A549 (cell line): ENCODE results near the gene YBEY. TPM values are rescaled to one million over a fixed set of nuclear protein-coding genes. Genes with fewer than 3 reads are reported as not detected.
"Not testable (repeated sequence)": the region's sequence is repeated elsewhere in the genome, so short reads cannot be mapped to it uniquely, and the experiment has no call there.

ENCODE experiments used
- ATAC-seq, 2 experiments: fragments of 200-7000 bp in 1 of 2; fragments of >200 bp in 1 of 2; cut with Nextera tagmentation in 1 of 2; cut with Tn5 transposase in 1 of 2; 3 replicates each; pipeline versions ENCODE4 v1.8.0 to v1.9.1; 2018 to 2020; ENCODE audit warnings: mild to moderate bottlenecking in 1 of 2, moderate library complexity in 1 of 2
- CTCF ChIA-PET: fragments of 300-600 bp; sonication (Branson Sonifier 250); formaldehyde crosslinking; extraction: SDS; loops from one replicate; lab custom pipeline; 2021; ENCODE audit warnings: antibody characterized with exemption, inconsistent platforms; lab: Yijun Ruan, JAX
- POLR2A ChIA-PET: fragments of 350-600 bp; formaldehyde crosslinking; extraction: SDS; loops from one replicate; lab custom pipeline; 2021; ENCODE audit warnings: antibody characterized with exemption, inconsistent platforms; lab: Yijun Ruan, JAX
- DNase-seq, 2 experiments: peaks; one replicate each; pipeline versions ENCODE4 v3.0.0 to v3.0.0-alpha.2; 2011 to 2016; ENCODE audit warnings: low read depth in 1 of 2, low spot score in 1 of 2
- FAIRE-seq: peaks from 2 replicates; lab custom pipeline; 2011; peaks lifted over from hg19 to GRCh38; lab: Jason Lieb, UNC
- H3K27ac ChIP-seq, 2 experiments: fragments of >200 bp; sonication (Bioruptor Twin); formaldehyde crosslinking; 3 replicates each; pipeline ENCODE4 v1.5.1; 2016 to 2017
- H3K4me1 ChIP-seq: fragments of >200 bp; sonication (Bioruptor Twin); formaldehyde crosslinking; 3 replicates; pipeline ENCODE4 v1.6.1; 2016
- H3K4me2 ChIP-seq: fragments of >200 bp; sonication (Bioruptor Twin); formaldehyde crosslinking; 3 replicates; pipeline ENCODE4 v1.6.1; 2016
- H3K4me3 ChIP-seq: fragments of >200 bp; sonication (Bioruptor Twin); formaldehyde crosslinking; 3 replicates; pipeline ENCODE4 v1.5.1; 2016
- H3K9me3 ChIP-seq: fragments of >200 bp; sonication (Bioruptor Twin); formaldehyde crosslinking; 3 replicates; pipeline ENCODE4 v1.6.1; 2016
- CBX2 ChIP-seq: fragments of 200-600 bp; sonication (generic); IDR thresholded peaks from 2 replicates; pipeline ENCODE4 v1.6.1; 2016; ENCODE audit warnings: low read depth, mild to moderate bottlenecking, borderline replicate concordance
- CBX8 ChIP-seq: fragments of 200-600 bp; sonication (generic); IDR thresholded peaks from 2 replicates; pipeline ENCODE4 v1.6.1; 2016
- CHD4 ChIP-seq: fragments of 200-600 bp; sonication (generic); IDR thresholded peaks from 2 replicates; pipeline ENCODE4 v1.6.1; 2016; ENCODE audit warnings: antibody characterized with exemption, mild to moderate bottlenecking, borderline replicate concordance
- EHF ChIP-seq: fragments of 250-450 bp; sonication (Bioruptor Pico); IDR thresholded peaks from 2 replicates; pipeline ENCODE4 v1.5.0; 2020; ENCODE audit warnings: mild to moderate bottlenecking
- EHMT2 ChIP-seq: fragments of 200-600 bp; sonication (generic); IDR thresholded peaks from 2 replicates; pipeline ENCODE4 v1.6.1; 2016; ENCODE audit warnings: antibody characterized with exemption, low read depth, mild to moderate bottlenecking, moderate library complexity
- FOSB ChIP-seq: fragments of 250-450 bp; sonication (Bioruptor Pico); IDR thresholded peaks from 2 replicates; pipeline ENCODE4 v1.5.0; 2020; ENCODE audit warnings: mild to moderate bottlenecking, moderate library complexity
- HDAC2 ChIP-seq: fragments of 200-600 bp; sonication (generic); IDR thresholded peaks from 2 replicates; pipeline ENCODE4 v1.6.1; 2016
- HEYL ChIP-seq: fragments of 250-450 bp; sonication (Bioruptor Pico); IDR thresholded peaks from 2 replicates; pipeline ENCODE4 v1.8.0; 2021; ENCODE audit warnings: mild to moderate bottlenecking, moderate library complexity
- HOXA7 ChIP-seq: fragments of 250-450 bp; sonication (Bioruptor Pico); IDR thresholded peaks from 2 replicates; pipeline ENCODE4 v1.5.0; 2020; ENCODE audit warnings: mild to moderate bottlenecking, moderate library complexity
- HOXB5 ChIP-seq: fragments of 250-450 bp; sonication (Bioruptor Pico); IDR thresholded peaks from 2 replicates; pipeline ENCODE4 v1.5.0; 2020; ENCODE audit warnings: mild to moderate bottlenecking, moderate library complexity
- JUN ChIP-seq, 2 experiments: fragments of >200 bp; sonication (Bioruptor Twin); formaldehyde crosslinking; IDR thresholded peaks; 2 replicates in 1 of 2; 3 replicates in 1 of 2; pipeline ENCODE4 v1.6.1; 2016 to 2017
- JUNB ChIP-seq: fragments of >200 bp; sonication (Bioruptor Twin); formaldehyde crosslinking; IDR thresholded peaks from 2 replicates; pipeline ENCODE4 v1.6.1; 2016
- NR3C1 ChIP-seq: fragments of >200 bp; sonication (Bioruptor Twin); formaldehyde crosslinking; IDR thresholded peaks from 3 replicates; pipeline ENCODE4 v1.6.1; 2017
- POLR2A ChIP-seq: IDR thresholded peaks from 2 replicates; pipeline ENCODE4 v1.6.1; 2012; ENCODE audit warnings: mild to moderate bottlenecking, low read length
- POLR2AphosphoS2 ChIP-seq: conservative IDR thresholded peaks from 2 replicates; pipeline ENCODE4 v1.6.1; 2012; ENCODE audit warnings: low read length, improper control_type of control experiment, inconsistent platforms
- SMC3 ChIP-seq: fragments of >200 bp; sonication (Bioruptor Twin); formaldehyde crosslinking; IDR thresholded peaks from 3 replicates; pipeline ENCODE4 v1.6.1; 2018; ENCODE audit warnings: inconsistent platforms
- TP53 ChIP-seq: fragments of 250-450 bp; sonication (Bioruptor Pico); IDR thresholded peaks from 2 replicates; pipeline ENCODE4 v1.5.0; 2021; ENCODE audit warnings: mild to moderate bottlenecking, moderate library complexity
- ZC3H11A ChIP-seq: fragments of 450-650 bp; IDR thresholded peaks from 2 replicates; pipeline ENCODE4 v1.6.1; 2014; ENCODE audit warnings: antibody characterized with exemption, mild to moderate bottlenecking
- ZSCAN20 ChIP-seq: fragments of 250-450 bp; sonication (Bioruptor Pico); IDR thresholded peaks from 2 replicates; pipeline ENCODE4 v1.8.0; 2022; ENCODE audit warnings: mild to moderate bottlenecking, moderate library complexity
- WGBS: methylation state at CpG from one replicate; pipeline ENCODE4 v1.1.6; 2017; ENCODE audit errors: missing lambda C conversion rate; 5-methylcytosine and 5-hydroxymethylcytosine counted together
- polyA plus RNA-seq, 4 experiments: library from polyadenylated mRNA; depleted of rRNA in 3 of 4; stranded (reverse); fragments of >200 nt; fragmentation: RNase III in 1 of 4; extraction: RNeasy Plus Mini Kit Qiagen cat#74134 plus additional on column Dnase treatment in 1 of 4; gene quantifications; 2 replicates in 3 of 4; 3 replicates in 1 of 4; pipeline ENCODE4 v1.2.3, GENCODE V29; 2011 to 2017
- TF ChIP-seq, protein P1 (sequence below): fragments of 450-650 bp; IDR thresholded peaks from 2 replicates; pipeline ENCODE4 v1.6.1; 2014; ENCODE audit warnings: antibody characterized with exemption
- TF ChIP-seq, protein P2 (sequence below): IDR thresholded peaks from 2 replicates; pipeline ENCODE4 v1.6.1; 2012
- TF ChIP-seq, protein P3 (sequence below): fragments of 150-350 bp; IDR thresholded peaks from 2 replicates; pipeline ENCODE4 v1.6.1; 2014; ENCODE audit warnings: low read depth, mild to moderate bottlenecking, low read length
- TF ChIP-seq, protein P4 (sequence below): fragments of 250-450 bp; sonication (Bioruptor Pico); IDR thresholded peaks from 2 replicates; pipeline ENCODE4 v1.5.0; 2020; ENCODE audit warnings: low read depth, mild to moderate bottlenecking, moderate library complexity
- TF ChIP-seq, protein P5 (sequence below): fragments of >200 bp; sonication (Bioruptor Twin); formaldehyde crosslinking; IDR thresholded peaks from 3 replicates; pipeline ENCODE4 v1.5.1; 2016
- TF ChIP-seq, protein P6 (sequence below): fragments of >200 bp; sonication (Bioruptor Twin); formaldehyde crosslinking; IDR thresholded peaks from 3 replicates; pipeline ENCODE4 v1.6.1; 2016

Gene YBEY
- polyA plus RNA-seq, 2 of the 4 experiments (the other 2 are of a cell fraction): 31.8 to 45.4 TPM

DNA sequence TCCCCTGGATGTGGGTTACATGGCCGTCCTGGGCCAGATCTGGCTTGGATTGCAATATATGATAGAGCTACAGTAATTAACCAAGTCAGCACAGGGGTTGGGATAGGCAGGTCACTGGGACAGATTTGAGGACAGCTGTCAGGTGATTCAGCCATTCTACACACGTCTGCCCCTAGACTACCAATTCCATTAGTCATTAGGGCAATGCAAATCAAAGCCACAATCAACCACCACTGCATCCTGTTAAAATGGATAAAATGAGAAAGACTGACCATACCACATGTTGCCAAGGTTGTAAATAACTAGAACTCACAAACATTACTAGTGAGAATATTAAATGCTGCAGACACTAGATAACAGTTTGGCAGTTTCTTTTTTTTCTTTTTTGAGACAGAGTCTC lies 21.5 kb downstream of the YBEY start:
- 54% methylated on average over 2 of the region's 2 CpGs for WGBS
- no peak overlapping the region for H3K27ac ChIP-seq
- no peaks in the 10 kb centered on the region for H3K4me1 ChIP-seq
- no peak overlapping the region for H3K4me3 ChIP-seq
- POLR2A ChIA-PET: no interaction called here
- TF ChIP-seq NR3C1 (no peak), TP53 (CRISPR knock-in tag) (no peak), HOXA7 (CRISPR knock-in tag) (no peak), POLR2AphosphoS2 (no peak), JUN (IDR thresholded peaks at IDR 0.05) (no peak), HEYL (CRISPR knock-in tag) (no peak), JUNB (no peak), CBX8 (no peak), HOXB5 (no peak), EHMT2 (no peak), CHD4 (no peak), ZSCAN20 (CRISPR knock-in tag) (no peak)
- TF ChIP-seq, protein P1, sequence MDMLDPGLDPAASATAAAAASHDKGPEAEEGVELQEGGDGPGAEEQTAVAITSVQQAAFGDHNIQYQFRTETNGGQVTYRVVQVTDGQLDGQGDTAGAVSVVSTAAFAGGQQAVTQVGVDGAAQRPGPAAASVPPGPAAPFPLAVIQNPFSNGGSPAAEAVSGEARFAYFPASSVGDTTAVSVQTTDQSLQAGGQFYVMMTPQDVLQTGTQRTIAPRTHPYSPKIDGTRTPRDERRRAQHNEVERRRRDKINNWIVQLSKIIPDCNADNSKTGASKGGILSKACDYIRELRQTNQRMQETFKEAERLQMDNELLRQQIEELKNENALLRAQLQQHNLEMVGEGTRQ: no peak
- TF ChIP-seq, protein P2, sequence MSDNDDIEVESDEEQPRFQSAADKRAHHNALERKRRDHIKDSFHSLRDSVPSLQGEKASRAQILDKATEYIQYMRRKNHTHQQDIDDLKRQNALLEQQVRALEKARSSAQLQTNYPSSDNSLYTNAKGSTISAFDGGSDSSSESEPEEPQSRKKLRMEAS: no peak
- TF ChIP-seq, protein P3, sequence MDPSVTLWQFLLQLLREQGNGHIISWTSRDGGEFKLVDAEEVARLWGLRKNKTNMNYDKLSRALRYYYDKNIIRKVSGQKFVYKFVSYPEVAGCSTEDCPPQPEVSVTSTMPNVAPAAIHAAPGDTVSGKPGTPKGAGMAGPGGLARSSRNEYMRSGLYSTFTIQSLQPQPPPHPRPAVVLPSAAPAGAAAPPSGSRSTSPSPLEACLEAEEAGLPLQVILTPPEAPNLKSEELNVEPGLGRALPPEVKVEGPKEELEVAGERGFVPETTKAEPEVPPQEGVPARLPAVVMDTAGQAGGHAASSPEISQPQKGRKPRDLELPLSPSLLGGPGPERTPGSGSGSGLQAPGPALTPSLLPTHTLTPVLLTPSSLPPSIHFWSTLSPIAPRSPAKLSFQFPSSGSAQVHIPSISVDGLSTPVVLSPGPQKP: no peak
- TF ChIP-seq, protein P4, sequence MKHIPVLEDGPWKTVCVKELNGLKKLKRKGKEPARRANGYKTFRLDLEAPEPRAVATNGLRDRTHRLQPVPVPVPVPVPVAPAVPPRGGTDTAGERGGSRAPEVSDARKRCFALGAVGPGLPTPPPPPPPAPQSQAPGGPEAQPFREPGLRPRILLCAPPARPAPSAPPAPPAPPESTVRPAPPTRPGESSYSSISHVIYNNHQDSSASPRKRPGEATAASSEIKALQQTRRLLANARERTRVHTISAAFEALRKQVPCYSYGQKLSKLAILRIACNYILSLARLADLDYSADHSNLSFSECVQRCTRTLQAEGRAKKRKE (CRISPR knock-in tag): no peak
- DNase-seq: no peak
- CTCF ChIA-PET: no interaction called here
- ATAC-seq: no peak
- no peak for FAIRE-seq
- H3K9me3 ChIP-seq: no peaks in the 10 kb centered on the region
- no peak overlapping the region for H3K4me2 ChIP-seq

DNA sequence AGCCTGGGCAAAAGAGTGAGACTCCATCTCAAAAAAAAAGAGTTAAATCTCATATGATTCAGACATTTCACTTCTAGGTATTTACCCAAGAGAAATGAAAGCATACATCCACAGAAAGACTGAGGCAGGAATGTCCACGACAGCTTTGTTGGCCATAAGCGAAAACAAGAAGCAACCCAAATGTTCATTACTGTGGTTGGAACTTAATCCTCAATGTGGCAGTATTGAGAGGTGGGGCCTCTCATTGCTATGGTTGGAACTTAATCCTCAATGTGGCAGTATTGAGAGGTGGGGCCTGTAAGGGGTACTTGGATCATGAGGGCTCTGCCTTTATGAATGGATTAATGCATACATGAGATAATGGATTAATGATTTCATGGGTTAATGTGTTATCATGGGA lies 22.3 kb downstream of the YBEY start:
- ChIA-PET CTCF (no interaction called here), POLR2A (no interaction called here)
- H3K27ac ChIP-seq: no peak overlapping the region
- ATAC-seq: no peak
- no peak for FAIRE-seq
- H3K4me1 ChIP-seq: no peaks in the 10 kb centered on the region
- no peak overlapping the region for H3K4me2 ChIP-seq
- DNase-seq: no peak
- 91% methylated on average over 2 of the region's 2 CpGs for WGBS
- no peak for TF ChIP-seq HDAC2
- TF ChIP-seq ZC3H11A: no peak
- TF ChIP-seq HEYL (CRISPR knock-in tag): no peak
- TF ChIP-seq, protein P5, sequence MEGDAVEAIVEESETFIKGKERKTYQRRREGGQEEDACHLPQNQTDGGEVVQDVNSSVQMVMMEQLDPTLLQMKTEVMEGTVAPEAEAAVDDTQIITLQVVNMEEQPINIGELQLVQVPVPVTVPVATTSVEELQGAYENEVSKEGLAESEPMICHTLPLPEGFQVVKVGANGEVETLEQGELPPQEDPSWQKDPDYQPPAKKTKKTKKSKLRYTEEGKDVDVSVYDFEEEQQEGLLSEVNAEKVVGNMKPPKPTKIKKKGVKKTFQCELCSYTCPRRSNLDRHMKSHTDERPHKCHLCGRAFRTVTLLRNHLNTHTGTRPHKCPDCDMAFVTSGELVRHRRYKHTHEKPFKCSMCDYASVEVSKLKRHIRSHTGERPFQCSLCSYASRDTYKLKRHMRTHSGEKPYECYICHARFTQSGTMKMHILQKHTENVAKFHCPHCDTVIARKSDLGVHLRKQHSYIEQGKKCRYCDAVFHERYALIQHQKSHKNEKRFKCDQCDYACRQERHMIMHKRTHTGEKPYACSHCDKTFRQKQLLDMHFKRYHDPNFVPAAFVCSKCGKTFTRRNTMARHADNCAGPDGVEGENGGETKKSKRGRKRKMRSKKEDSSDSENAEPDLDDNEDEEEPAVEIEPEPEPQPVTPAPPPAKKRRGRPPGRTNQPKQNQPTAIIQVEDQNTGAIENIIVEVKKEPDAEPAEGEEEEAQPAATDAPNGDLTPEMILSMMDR: no peak
- no peak for TF ChIP-seq SMC3
- no peak for TF ChIP-seq POLR2A
- TF ChIP-seq, protein P6, sequence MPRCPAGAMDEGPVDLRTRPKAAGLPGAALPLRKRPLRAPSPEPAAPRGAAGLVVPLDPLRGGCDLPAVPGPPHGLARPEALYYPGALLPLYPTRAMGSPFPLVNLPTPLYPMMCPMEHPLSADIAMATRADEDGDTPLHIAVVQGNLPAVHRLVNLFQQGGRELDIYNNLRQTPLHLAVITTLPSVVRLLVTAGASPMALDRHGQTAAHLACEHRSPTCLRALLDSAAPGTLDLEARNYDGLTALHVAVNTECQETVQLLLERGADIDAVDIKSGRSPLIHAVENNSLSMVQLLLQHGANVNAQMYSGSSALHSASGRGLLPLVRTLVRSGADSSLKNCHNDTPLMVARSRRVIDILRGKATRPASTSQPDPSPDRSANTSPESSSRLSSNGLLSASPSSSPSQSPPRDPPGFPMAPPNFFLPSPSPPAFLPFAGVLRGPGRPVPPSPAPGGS: no peak
- no peak for TF ChIP-seq EHF
- TF ChIP-seq HOXA7 (CRISPR knock-in tag): no peak
- TF ChIP-seq FOSB: no peak
- TF ChIP-seq CBX2: no peak
- no peak for TF ChIP-seq CHD4
- H3K4me3 ChIP-seq: no peak overlapping the region
- H3K9me3 ChIP-seq: no peaks in the 10 kb centered on the region

DNA sequence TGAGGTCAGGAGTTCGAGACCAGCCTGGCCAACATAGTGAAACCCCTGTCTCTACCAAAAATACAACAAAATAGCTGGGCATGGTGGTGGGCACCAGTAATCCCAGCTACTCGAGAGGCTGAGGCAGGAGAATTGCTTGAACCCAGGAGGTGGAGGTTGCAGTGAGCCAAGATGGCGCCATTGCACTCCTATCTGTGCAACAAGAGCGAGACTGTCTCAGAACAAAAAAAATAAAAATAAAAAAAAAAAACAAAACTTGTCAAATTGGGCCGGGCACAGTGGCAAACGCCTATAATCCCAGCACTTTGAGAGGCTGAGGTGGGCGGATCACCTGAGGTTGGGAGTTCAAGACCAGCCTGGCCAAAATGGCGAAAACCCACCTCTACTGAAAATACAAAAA lies 24.1 kb downstream of the YBEY start:
- POLR2A ChIA-PET, ATAC-seq, H3K27ac ChIP-seq, H3K9me3 ChIP-seq, H3K4me2 ChIP-seq, H3K4me3 ChIP-seq, DNase-seq, FAIRE-seq, H3K4me1 ChIP-seq: not testable (repeated sequence)
- 92% methylated on average over 8 of the region's 8 CpGs for WGBS
- CTCF ChIA-PET: interaction anchor here (0.6 to 1.3 kb wide), 3 partner anchors 10 to 43 kb away, joined by 3 read pairs; no protein-coding TSS in a partner anchor
